GM12878 (cell line): ENCODE data around the gene SNAPC3. TPM values are rescaled to one million over a fixed set of nuclear protein-coding genes. Genes with fewer than 3 reads are reported as not detected.

ENCODE experiments used
- ATF2 ChIP-seq: IDR thresholded peaks from 2 replicates; pipeline ENCODE4 v1.6.1; 2012; ENCODE audit warnings: low read length, inconsistent platforms
- BACH1 ChIP-seq: fragments of 450-650 bp; IDR thresholded peaks from 2 replicates; pipeline ENCODE4 v1.6.1; 2017; ENCODE audit warnings: mild to moderate bottlenecking, borderline replicate concordance
- CTCF ChIP-seq, 3 experiments: IDR thresholded peaks in 2 of 3; conservative IDR thresholded peaks in 1 of 3; 2 replicates each; pipeline ENCODE4 v1.5.1; 2011; ENCODE audit warnings: low read depth in 3 of 3, low read length in 3 of 3, mild to moderate bottlenecking in 3 of 3, control low read depth in 2 of 3, moderate library complexity in 2 of 3, inconsistent platforms in 1 of 3, mixed read lengths in 1 of 3; ENCODE audit not compliant: control insufficient read depth in 2 of 3, insufficient read depth in 1 of 3; ENCODE audit errors: extremely low read depth in 1 of 3
- ELK1 ChIP-seq: IDR thresholded peaks from 2 replicates; pipeline ENCODE4 v1.6.1; 2012; ENCODE audit warnings: low read depth, low read length, improper control_type of control experiment
- GABPA ChIP-seq: IDR thresholded peaks from 2 replicates; pipeline ENCODE4 v1.6.1; 2014; ENCODE audit warnings: antibody characterized with exemption, low read depth, mild to moderate bottlenecking, inconsistent platforms
- MAX ChIP-seq: IDR thresholded peaks from 2 replicates; pipeline ENCODE4 v1.6.1; 2012; ENCODE audit warnings: low read depth, low read length, improper control_type of control experiment
- MXI1 ChIP-seq: fragments of 150-350 bp; IDR thresholded peaks from 2 replicates; pipeline ENCODE4 v1.6.1; 2011; ENCODE audit warnings: low read depth, mild to moderate bottlenecking, inconsistent platforms, low read length, improper control_type of control experiment
- POLR2A ChIP-seq: IDR thresholded peaks from 2 replicates; pipeline ENCODE4 v1.6.1; 2011; ENCODE audit warnings: low read depth, mild to moderate bottlenecking, low read length
- SMC3 ChIP-seq: IDR thresholded peaks from 2 replicates; pipeline ENCODE4 v1.6.1; 2011; ENCODE audit warnings: low read length, improper control_type of control experiment, borderline replicate concordance
- SREBF2 ChIP-seq: IDR thresholded peaks from 2 replicates; pipeline ENCODE4 v1.6.1; 2012; ENCODE audit warnings: mild to moderate bottlenecking, low read length
- STAT1 ChIP-seq: fragments of 450-650 bp; conservative IDR thresholded peaks from 2 replicates; pipeline ENCODE4 v1.6.1; 2014; ENCODE audit warnings: antibody characterized with exemption, mild to moderate bottlenecking
- ZNF207 ChIP-seq: fragments of 450-650 bp; IDR thresholded peaks from 2 replicates; pipeline ENCODE4 v1.6.1; 2014; ENCODE audit warnings: antibody characterized with exemption, mild to moderate bottlenecking, borderline replicate concordance
- polyA plus RNA-seq, 11 experiments: library from polyadenylated mRNA; depleted of rRNA in 4 of 11; unstranded in 6 of 11; stranded (reverse) in 5 of 11; fragments of >200 nt; fragmentation: Nextera tagmentation in 4 of 11; fragmentation: Illumina TruSeq in 1 of 11; extraction: Ambion mirVana in 4 of 11; extraction: Trizol in 1 of 11; gene quantifications; 1 replicate in 1 of 11; 2 replicates in 10 of 11; pipeline versions ENCODE4 v1.2.1 to v1.2.3, GENCODE V29; 2011 to 2016; ENCODE audit warnings: inconsistent platforms in 2 of 11, missing spikeins in 2 of 11, low read depth in 1 of 11
- total RNA-seq, 4 experiments: library from RNA; depleted of rRNA in 3 of 4; stranded (reverse); fragments of >200 nt in 3 of 4; fragmentation: Illumina TruSeq in 1 of 4; extraction: Trizol in 1 of 4; gene quantifications; 2 replicates each; pipeline versions ENCODE4 v1.2.1 to v1.2.3, GENCODE V29; 2013 to 2021

SNAPC3 gene
- total and polyA plus RNA-seq, 10 of the 15 experiments (the other 5 are each of a cell fraction or from before 2014, with no cell fraction given), result 5.7 to 47.4 (median 24.6) TPM

- TF ChIP-seq SREBF2, result no peak
- no peak for TF ChIP-seq ATF2
- no peak for TF ChIP-seq POLR2A
- TF ChIP-seq STAT1, result no peak
- TF ChIP-seq BACH1, result no peak
- no peak for TF ChIP-seq ELK1
- 0 out of 2 replicates have a peak, but pooled peaks have one; percentile 45 for TF ChIP-seq MXI1
- peak; percentile 27 to 51 (median 27); a peak in 3 of 6 replicates for TF ChIP-seq CTCF (IDR thresholded peaks at IDR 0.05 in 2 of 3, conservative IDR thresholded peaks at IDR 0.05 in 1 of 3; ENCODE audit: control insufficient read depth in 2 of 3, extremely low read depth in 1 of 3, insufficient read depth in 1 of 3, low read depth in 3 of 3, low read length in 3 of 3)
- no peak for TF ChIP-seq ZNF207
- no peak for TF ChIP-seq GABPA
- TF ChIP-seq MAX, result no peak; the same call in 1 of the 2 replicates
- peak; percentile 23; the same call in 1 of the 2 replicates for TF ChIP-seq SMC3
These were observed 83.2 kb downstream of the SNAPC3 start (continued) for GRCh38 chr9:15505921-15506320.
